Peyer's patch (tissue), 4 donors: Measurements from ENCODE around the gene SH3BP1.

ENCODE experiments used
- POLR2A ChIP-seq, 2 donors: fragments of 450-650 bp; IDR thresholded peaks; one replicate each; pipeline ENCODE4 v1.5.1; 2017; ENCODE audit warnings: antibody characterized with exemption in 2 of 2, mild to moderate bottlenecking in 2 of 2, moderate library complexity in 2 of 2
- TF ChIP-seq, protein P1 (sequence below), 6 experiments: fragments of 450-650 bp in 4 of 6; fragments of 200-600 bp in 2 of 6; sonication (generic) in 1 of 6; IDR thresholded peaks; one replicate each; pipeline ENCODE4 v1.5.1; 2017 to 2019; ENCODE audit warnings: antibody characterized with exemption in 6 of 6, mild to moderate bottlenecking in 3 of 6, moderate library complexity in 1 of 6

DNA sequence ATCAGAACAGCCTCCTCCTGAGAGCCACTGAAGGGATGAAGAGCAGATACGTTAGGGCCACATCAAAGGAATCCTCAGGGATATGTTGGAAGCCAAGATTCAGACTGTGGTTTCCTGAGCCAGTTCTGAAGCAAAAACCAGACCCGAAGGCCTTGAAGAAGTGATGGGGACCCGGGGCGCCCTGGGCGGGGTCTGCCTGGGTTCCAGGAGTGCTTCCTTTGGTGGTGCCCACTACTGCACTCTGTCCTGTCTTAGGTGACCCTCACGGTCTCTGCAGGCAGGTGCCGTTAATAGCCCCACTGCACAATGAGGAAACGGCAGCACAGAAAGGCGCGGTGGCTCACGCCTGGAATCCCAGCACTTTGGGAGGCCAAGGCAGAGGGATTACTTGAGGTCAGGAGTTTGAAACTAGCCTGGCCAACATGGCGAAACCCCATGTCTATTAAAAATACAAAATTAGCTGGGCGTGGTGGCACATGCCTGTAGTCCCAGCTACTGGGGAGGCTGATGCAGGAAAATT, 12.9 kb upstream of the SH3BP1 start:
- TF ChIP-seq, protein P1, sequence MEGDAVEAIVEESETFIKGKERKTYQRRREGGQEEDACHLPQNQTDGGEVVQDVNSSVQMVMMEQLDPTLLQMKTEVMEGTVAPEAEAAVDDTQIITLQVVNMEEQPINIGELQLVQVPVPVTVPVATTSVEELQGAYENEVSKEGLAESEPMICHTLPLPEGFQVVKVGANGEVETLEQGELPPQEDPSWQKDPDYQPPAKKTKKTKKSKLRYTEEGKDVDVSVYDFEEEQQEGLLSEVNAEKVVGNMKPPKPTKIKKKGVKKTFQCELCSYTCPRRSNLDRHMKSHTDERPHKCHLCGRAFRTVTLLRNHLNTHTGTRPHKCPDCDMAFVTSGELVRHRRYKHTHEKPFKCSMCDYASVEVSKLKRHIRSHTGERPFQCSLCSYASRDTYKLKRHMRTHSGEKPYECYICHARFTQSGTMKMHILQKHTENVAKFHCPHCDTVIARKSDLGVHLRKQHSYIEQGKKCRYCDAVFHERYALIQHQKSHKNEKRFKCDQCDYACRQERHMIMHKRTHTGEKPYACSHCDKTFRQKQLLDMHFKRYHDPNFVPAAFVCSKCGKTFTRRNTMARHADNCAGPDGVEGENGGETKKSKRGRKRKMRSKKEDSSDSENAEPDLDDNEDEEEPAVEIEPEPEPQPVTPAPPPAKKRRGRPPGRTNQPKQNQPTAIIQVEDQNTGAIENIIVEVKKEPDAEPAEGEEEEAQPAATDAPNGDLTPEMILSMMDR (IDR thresholded peaks at IDR 0.05) = no peak
- no peak for TF ChIP-seq POLR2A (IDR thresholded peaks at IDR 0.05)
